Skeletal muscle satellite cell (primary cell): ENCODE results near the gene WWC1. TPM values are rescaled to one million over a fixed set of nuclear protein-coding genes. Genes with fewer than 3 reads are reported as not detected.

Experiments
- H3K27me3 ChIP-seq: 2 replicates; pipeline ENCODE4 v1.7.0; 2013; ENCODE audit warnings: low read length; ENCODE audit not compliant: control insufficient read depth, insufficient read depth
- H3K36me3 ChIP-seq: 2 replicates; pipeline ENCODE4 v1.7.0; 2013; ENCODE audit warnings: mild to moderate bottlenecking, control low read depth, low read length; ENCODE audit not compliant: insufficient read depth
- H3K4me1 ChIP-seq: 2 replicates; pipeline ENCODE4 v1.7.0; 2013; ENCODE audit warnings: low read length; ENCODE audit not compliant: control insufficient read depth, insufficient read depth
- H3K4me2 ChIP-seq: 2 replicates; pipeline ENCODE4 v1.7.0; 2013; ENCODE audit warnings: mild to moderate bottlenecking, low read length
- H3K4me3 ChIP-seq: 2 replicates; pipeline ENCODE4 v1.7.0; 2013; ENCODE audit warnings: low read length
- H3K9ac ChIP-seq: 2 replicates; pipeline ENCODE4 v1.7.0; 2013; ENCODE audit warnings: mild to moderate bottlenecking, low read depth, low read length, moderate library complexity
- H3K9me3 ChIP-seq: replicated peaks from 2 replicates; pipeline ENCODE4 v1.7.0; 2013; ENCODE audit warnings: mild to moderate bottlenecking, control low read depth, low read length
- total RNA-seq: library from RNA; depleted of rRNA; stranded (reverse); fragments of >200 nt; gene quantifications from 2 replicates; pipeline ENCODE4 v1.2.3, GENCODE V29; 2012; rRNA removed

The WWC1 gene
- 3.5 and 5.1 TPM in 2 replicates for total RNA-seq

GRCh38 chr5:168291342-168291963, at the start of gene WWC1:
TSS of gene WWC1 (plus strand) at chr5:168291645. CDS start at chr5:168292153, 508 bp downstream.
- peak within 1 kb of the TSS; percentile 74 for H3K4me3 ChIP-seq
- H3K9ac ChIP-seq: peak within 1 kb of the TSS; percentile 43
- peaks cover 2% of the 10 kb centered on the region for H3K4me1 ChIP-seq

DNA sequence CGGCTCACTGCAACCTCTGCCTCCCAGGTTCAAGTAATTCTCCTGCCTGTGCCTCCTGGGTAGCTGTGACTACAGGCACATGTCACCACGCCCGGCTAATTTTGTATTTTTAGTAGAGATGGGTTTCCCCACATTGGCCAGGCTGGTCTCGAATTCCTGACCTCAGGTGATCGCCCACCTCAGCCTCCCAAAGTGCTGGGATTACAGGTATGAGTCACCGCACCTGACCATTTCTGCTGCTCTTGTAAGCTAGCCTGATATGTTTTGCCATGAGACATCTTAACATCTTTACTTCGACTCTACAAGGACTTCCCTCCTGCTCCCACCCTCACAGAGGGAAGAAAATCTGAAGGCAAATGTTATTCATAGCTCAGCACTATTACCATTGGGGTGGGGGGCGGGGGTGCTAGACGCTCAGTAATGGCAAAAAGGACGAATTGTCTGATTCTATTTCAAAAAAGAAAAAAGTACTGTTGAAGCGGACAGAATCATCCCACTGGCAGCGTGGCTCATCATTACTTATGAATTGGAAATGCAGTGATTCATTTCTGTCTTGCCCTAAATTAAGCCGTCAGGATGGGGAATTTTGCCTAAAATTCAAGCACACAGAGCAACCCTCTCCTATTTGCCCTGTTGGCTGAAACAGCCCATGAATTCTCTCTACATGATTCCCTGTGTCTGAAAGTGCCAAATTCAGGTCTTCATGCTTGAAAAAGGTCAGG, 46.4 kb upstream of the WWC1 start:
- no peaks in the 10 kb centered on the region for H3K36me3 ChIP-seq
- H3K27me3 ChIP-seq: no peaks in the 10 kb centered on the region
- H3K9me3 ChIP-seq: no peaks in the 10 kb centered on the region
- H3K4me2 ChIP-seq: no peak overlapping the region
- no peak overlapping the region for H3K9ac ChIP-seq
- H3K4me1 ChIP-seq: no peaks in the 10 kb centered on the region
- no peak overlapping the region for H3K4me3 ChIP-seq

More at GRCh38 chr5:168291342-168291963, at the start of gene WWC1:
- Histone ChIP-seq H3K9me3 (no peaks in the 10 kb centered on the region), H3K36me3 (no peaks in the 10 kb centered on the region), H3K27me3 (peaks cover 28% of the 10 kb centered on the region), H3K4me2 (peak within 1 kb of the TSS; percentile 83)

DNA sequence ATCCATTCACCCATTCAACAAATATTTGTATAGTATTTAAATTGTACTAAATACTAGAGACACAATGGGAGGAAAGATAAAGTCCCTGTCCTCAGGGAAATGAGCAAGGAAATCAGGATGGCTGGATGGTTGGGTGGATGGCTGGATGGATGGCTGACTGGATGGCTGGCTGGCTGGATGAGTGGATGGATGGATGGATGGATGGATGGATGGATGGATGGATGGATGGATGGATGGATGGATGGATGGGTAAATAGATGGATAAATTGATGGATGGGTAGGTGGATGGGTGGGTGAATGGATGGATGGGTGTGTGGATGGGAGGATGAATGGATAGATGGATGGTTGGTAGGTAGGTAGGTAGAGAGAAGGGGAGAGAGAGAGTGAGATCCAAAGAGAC, 41.5 kb upstream of the WWC1 start:
- Histone ChIP-seq H3K4me3 (no peak overlapping the region), H3K4me2 (no peak overlapping the region), H3K9me3 (no peaks in the 10 kb centered on the region), H3K9ac (no peak overlapping the region), H3K36me3 (no peaks in the 10 kb centered on the region), H3K27me3 (no peaks in the 10 kb centered on the region), H3K4me1 (no peaks in the 10 kb centered on the region)

- Histone ChIP-seq H3K9me3 (no peaks in the 10 kb centered on the region), H3K4me1 (no peaks in the 10 kb centered on the region), H3K4me2 (no peak overlapping the region), H3K36me3 (no peaks in the 10 kb centered on the region), H3K27me3 (no peaks in the 10 kb centered on the region), H3K4me3 (no peak overlapping the region), H3K9ac (no peak overlapping the region)
Measured at GRCh38 chr5:168251259-168251658, 40.2 kb upstream of the WWC1 start.

- Histone ChIP-seq H3K4me1 (no peaks in the 10 kb centered on the region), H3K27me3 (no peaks in the 10 kb centered on the region), H3K9me3 (no peaks in the 10 kb centered on the region), H3K4me2 (no peak overlapping the region), H3K4me3 (no peak overlapping the region), H3K9ac (no peak overlapping the region), H3K36me3 (no peaks in the 10 kb centered on the region)
Measured at GRCh38 chr5:168254013-168254693, 37.3 kb upstream of the WWC1 start.

- Histone ChIP-seq H3K9me3 (no peaks in the 10 kb centered on the region), H3K27me3 (no peaks in the 10 kb centered on the region), H3K9ac (no peak overlapping the region), H3K36me3 (no peaks in the 10 kb centered on the region), H3K4me2 (no peak overlapping the region), H3K4me3 (no peak overlapping the region), H3K4me1 (no peaks in the 10 kb centered on the region)
Measured at GRCh38 chr5:168260353-168261226, 30.9 kb upstream of the WWC1 start.

- Histone ChIP-seq H3K4me1 (no peaks in the 10 kb centered on the region), H3K9ac (no peak overlapping the region), H3K4me2 (no peak overlapping the region), H3K9me3 (no peaks in the 10 kb centered on the region), H3K36me3 (no peaks in the 10 kb centered on the region), H3K27me3 (no peaks in the 10 kb centered on the region), H3K4me3 (no peak overlapping the region)
Measured at GRCh38 chr5:168261227-168261571, 30.2 kb upstream of the WWC1 start.

GRCh38 chr5:168262042-168262743, 29.3 kb upstream of the WWC1 start:
- H3K4me3 ChIP-seq: no peak overlapping the region
- no peaks in the 10 kb centered on the region for H3K9me3 ChIP-seq
- H3K36me3 ChIP-seq: no peaks in the 10 kb centered on the region
- H3K4me2 ChIP-seq: no peak overlapping the region
- H3K27me3 ChIP-seq: no peaks in the 10 kb centered on the region
- no peak overlapping the region for H3K9ac ChIP-seq
- no peaks in the 10 kb centered on the region for H3K4me1 ChIP-seq

GRCh38 chr5:168263121-168263520, 28.3 kb upstream of the WWC1 start:
- Histone ChIP-seq H3K9me3 (no peaks in the 10 kb centered on the region), H3K4me3 (no peak overlapping the region), H3K36me3 (no peaks in the 10 kb centered on the region), H3K4me1 (no peaks in the 10 kb centered on the region), H3K4me2 (no peak overlapping the region), H3K27me3 (peaks cover 3% of the 10 kb centered on the region), H3K9ac (no peak overlapping the region)

DNA sequence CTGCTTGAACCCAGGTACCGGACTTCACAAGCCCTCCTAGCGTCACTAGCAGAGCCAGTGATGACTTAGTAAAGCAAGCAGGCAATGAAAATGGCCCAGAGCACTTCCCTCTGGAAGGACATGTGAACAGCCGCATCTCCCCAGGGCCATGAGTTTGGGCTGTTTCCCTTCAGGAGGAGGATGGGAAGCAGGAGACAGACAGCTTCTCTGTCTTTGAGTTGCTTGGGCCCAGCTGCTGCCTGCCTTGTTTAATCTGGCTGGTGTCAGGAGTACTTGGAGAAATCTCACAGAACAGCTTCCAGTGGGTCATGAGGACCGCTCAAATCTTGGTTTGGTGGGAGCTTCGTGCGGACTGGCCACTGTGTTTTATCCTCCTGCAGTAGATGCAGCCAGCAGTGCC, 25.4 kb upstream of the WWC1 start:
- Histone ChIP-seq H3K9ac (no peak overlapping the region), H3K9me3 (no peaks in the 10 kb centered on the region), H3K27me3 (peaks cover 3% of the 10 kb centered on the region), H3K4me1 (peaks cover 10% of the 10 kb centered on the region), H3K4me2 (no peak overlapping the region), H3K36me3 (no peaks in the 10 kb centered on the region), H3K4me3 (no peak overlapping the region)
